NCI-H82 treated with DMSO at 0.1 percent for 48 hours (cell line): ENCODE results near the gene MYO16.

Experiments
- DNase-seq: peaks from one replicate; lab custom pipeline; 2025; ENCODE audit not compliant: unreplicated experiment; lab: John Stamatoyannopoulos, UW

The MYO16 gene

GRCh38 chr13:108662528-108662927, 33.1 kb downstream of the MYO16 start:
- no peak for DNase-seq

- DNase-seq: no peak
These were observed 34.3 kb downstream of the MYO16 start for GRCh38 chr13:108663710-108664109.

- DNase-seq: no peak
These were observed 37.8 kb downstream of the MYO16 start for GRCh38 chr13:108667205-108667604.

- no peak for DNase-seq
These were observed 40.0 kb downstream of the MYO16 start for GRCh38 chr13:108669381-108669780.

- no peak for DNase-seq
These were observed 44.9 kb downstream of the MYO16 start for GRCh38 chr13:108674346-108674745.

GRCh38 chr13:108674771-108675170, 45.4 kb downstream of the MYO16 start:
- DNase-seq: no peak

GRCh38 chr13:108676620-108677019, 47.2 kb downstream of the MYO16 start:
- no peak for DNase-seq

- DNase-seq: no peak
These were observed 48.4 kb downstream of the MYO16 start for GRCh38 chr13:108677806-108678205.

GRCh38 chr13:108680011-108680410, 50.6 kb downstream of the MYO16 start:
- no peak for DNase-seq

GRCh38 chr13:108681986-108682575, 52.7 kb downstream of the MYO16 start:
- DNase-seq: no peak

GRCh38 chr13:108682714-108683113, 53.3 kb downstream of the MYO16 start:
- DNase-seq: no peak

- DNase-seq: no peak
These were observed 56.6 kb downstream of the MYO16 start for GRCh38 chr13:108686027-108686426.

- no peak for DNase-seq
These were observed 61.3 kb downstream of the MYO16 start for GRCh38 chr13:108690726-108691125.

- DNase-seq: no peak
These were observed 71.2 kb downstream of the MYO16 start for GRCh38 chr13:108700422-108701170.

- no peak for DNase-seq
These were observed 72.8 kb downstream of the MYO16 start for GRCh38 chr13:108702171-108702570.

GRCh38 chr13:108705031-108705430, 75.6 kb downstream of the MYO16 start:
- no peak for DNase-seq

GRCh38 chr13:108707584-108707983, 78.2 kb downstream of the MYO16 start:
- no peak for DNase-seq

GRCh38 chr13:108708921-108709320, 79.5 kb downstream of the MYO16 start:
- DNase-seq: no peak

- no peak for DNase-seq
These were observed 82.0 kb downstream of the MYO16 start for GRCh38 chr13:108711386-108711785.

- no peak for DNase-seq
These were observed 96.1 kb downstream of the MYO16 start for GRCh38 chr13:108725471-108725870.

- DNase-seq: peak; percentile 37
These were observed 99.0 kb downstream of the MYO16 start for GRCh38 chr13:108728370-108728769.

GRCh38 chr13:108733022-108733560, 103.7 kb downstream of the MYO16 start:
- DNase-seq: no peak
